ENCODE data around the gene NTSR1. TPM values are rescaled to one million over a fixed set of nuclear protein-coding genes. Genes with fewer than 3 reads are reported as not detected.

NTSR1 gene
- total and polyA plus RNA-seq, 3 experiments from 2014 or later = not detected

DNA sequence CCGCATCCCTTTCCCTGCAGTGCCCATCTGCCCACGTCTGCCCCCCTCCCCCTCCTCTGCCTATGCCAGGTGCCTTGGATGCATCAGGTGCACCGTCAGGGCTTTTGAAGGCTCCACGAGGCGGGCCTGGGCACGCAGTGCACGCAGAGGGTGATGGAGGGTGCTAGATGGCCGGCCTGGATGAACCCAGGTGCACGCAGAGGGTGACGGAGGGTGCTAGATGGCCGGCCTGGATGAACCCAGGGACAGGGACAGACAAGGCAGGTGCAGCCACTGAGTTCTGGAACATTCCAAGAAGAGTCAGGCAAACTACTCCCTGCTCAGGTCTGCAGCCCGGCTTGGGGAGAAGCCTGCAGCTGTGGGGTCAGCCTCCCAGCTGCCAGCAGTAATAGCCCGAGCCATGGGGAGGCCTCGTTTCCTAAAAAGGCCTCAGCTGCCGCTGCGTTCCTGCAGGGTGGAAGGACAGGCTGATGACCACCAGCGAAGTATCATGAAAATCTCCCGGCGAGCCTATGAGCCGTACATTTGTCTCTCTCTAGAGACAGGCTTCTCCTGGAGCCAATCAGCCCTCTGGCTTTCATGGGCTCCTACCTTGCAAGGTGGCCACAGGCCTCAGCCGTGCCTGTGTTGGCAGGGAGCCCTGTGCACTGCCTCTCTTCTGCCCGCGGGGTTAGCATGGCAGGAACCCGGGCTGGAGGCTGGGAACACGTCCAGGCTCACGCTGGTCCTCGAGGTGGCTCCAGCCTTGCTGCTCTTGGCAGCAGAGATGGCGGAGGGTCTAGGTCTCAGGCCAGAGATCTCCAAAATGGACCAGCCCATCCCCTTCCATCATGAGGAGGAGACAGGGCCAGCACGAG is 29.6 kb downstream of the NTSR1 start:
- H3K36me3 ChIP-seq (ENCODE audit: insufficient read depth, low read length) = no peaks in the 10 kb centered on the region
- H3K27ac ChIP-seq (ENCODE audit: low read depth, low read length) = no peak overlapping the region
- no peaks in the 10 kb centered on the region for H3K9me3 ChIP-seq (ENCODE audit: low read length)
- peaks cover 45% of the 10 kb centered on the region for H3K4me1 ChIP-seq (ENCODE audit: insufficient read depth, low read length)
- no peak overlapping the region for H3K4me3 ChIP-seq (ENCODE audit: low read length)
- peaks cover 35 to 51% (median 37%) of the 10 kb centered on the region in 3 donors for H3K4me1 Mint-ChIP-seq
- H3K36me3 Mint-ChIP-seq = no peaks in the 10 kb centered on the region
- ChIA-PET CTCF (interaction anchor here (1.6 kb wide), 1 partner anchor 77 kb away, joined by 3 read pairs; no protein-coding TSS in a partner anchor), POLR2A (no interaction called here)
- H3K27ac Mint-ChIP-seq = peak overlapping the region in 5 of 8 donors; percentile 11 to 68 (median 63)
- DNase-seq = no peak
- no peaks in the 10 kb centered on the region for H3K9me3 Mint-ChIP-seq
- peak overlapping the region in 1 of 7 donors; percentile 73 for H3K4me3 Mint-ChIP-seq
- H3K27me3 Mint-ChIP-seq = no peaks in the 10 kb centered on the region
- H3K27me3 ChIP-seq (ENCODE audit: insufficient read depth, low read length, poor library complexity, severe bottlenecking) = no peaks in the 10 kb centered on the region

DNA sequence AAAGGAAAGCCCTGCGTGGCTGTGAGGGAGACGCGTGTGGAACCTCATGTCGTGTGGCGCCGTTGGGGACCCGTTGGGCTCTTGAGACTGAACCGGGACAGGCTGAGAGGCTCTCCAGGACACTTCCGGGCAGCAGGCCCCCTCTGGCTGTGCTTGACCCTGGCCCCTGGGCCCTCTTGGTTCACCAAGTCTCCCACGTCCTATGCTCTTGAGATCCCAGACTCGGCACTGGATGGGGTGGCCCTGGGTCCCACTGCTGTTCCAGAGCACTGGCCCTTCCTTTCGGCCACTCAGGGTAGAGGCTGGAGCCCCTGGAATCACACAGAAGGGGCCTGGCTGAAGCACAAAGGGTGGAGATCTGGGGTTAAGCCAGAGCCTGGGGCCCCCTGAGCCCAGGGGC is 30.4 kb downstream of the NTSR1 start:
- H3K27ac ChIP-seq (ENCODE audit: low read depth, low read length) = peak overlapping the region; percentile 81
- peak overlapping the region; percentile 76 for H3K4me3 ChIP-seq (ENCODE audit: low read length)
- no peaks in the 10 kb centered on the region for H3K9me3 Mint-ChIP-seq
- peak overlapping the region in 5 of 7 donors; percentile 78 to 86 (median 82) for H3K4me3 Mint-ChIP-seq
- no peak for DNase-seq
- H3K36me3 Mint-ChIP-seq = no peaks in the 10 kb centered on the region
- peaks cover 45% of the 10 kb centered on the region for H3K4me1 ChIP-seq (ENCODE audit: insufficient read depth, low read length)
- ChIA-PET POLR2A (interaction anchor here (1.0 to 2.9 kb wide), 6 partner anchors 11 to 88 kb away, joined by 3 to 48 read pairs (median 9); partner anchors contain the start of gene MRGBP), CTCF (interaction anchor here (1.4 to 3.5 kb wide), 3 partner anchors 8 to 76 kb away, joined by 3 to 17 read pairs (median 4); no protein-coding TSS in a partner anchor)
- H3K9me3 ChIP-seq (ENCODE audit: low read length) = no peaks in the 10 kb centered on the region
- no peaks in the 10 kb centered on the region for H3K27me3 ChIP-seq (ENCODE audit: insufficient read depth, low read length, poor library complexity, severe bottlenecking)
- H3K27me3 Mint-ChIP-seq = no peaks in the 10 kb centered on the region
- peak overlapping the region in 7 of 8 donors; percentile 68 to 99 (median 91) for H3K27ac Mint-ChIP-seq
- no peaks in the 10 kb centered on the region for H3K36me3 ChIP-seq (ENCODE audit: insufficient read depth, low read length)
- H3K4me1 Mint-ChIP-seq = peaks cover 35 to 51% (median 37%) of the 10 kb centered on the region in 3 donors

DNA sequence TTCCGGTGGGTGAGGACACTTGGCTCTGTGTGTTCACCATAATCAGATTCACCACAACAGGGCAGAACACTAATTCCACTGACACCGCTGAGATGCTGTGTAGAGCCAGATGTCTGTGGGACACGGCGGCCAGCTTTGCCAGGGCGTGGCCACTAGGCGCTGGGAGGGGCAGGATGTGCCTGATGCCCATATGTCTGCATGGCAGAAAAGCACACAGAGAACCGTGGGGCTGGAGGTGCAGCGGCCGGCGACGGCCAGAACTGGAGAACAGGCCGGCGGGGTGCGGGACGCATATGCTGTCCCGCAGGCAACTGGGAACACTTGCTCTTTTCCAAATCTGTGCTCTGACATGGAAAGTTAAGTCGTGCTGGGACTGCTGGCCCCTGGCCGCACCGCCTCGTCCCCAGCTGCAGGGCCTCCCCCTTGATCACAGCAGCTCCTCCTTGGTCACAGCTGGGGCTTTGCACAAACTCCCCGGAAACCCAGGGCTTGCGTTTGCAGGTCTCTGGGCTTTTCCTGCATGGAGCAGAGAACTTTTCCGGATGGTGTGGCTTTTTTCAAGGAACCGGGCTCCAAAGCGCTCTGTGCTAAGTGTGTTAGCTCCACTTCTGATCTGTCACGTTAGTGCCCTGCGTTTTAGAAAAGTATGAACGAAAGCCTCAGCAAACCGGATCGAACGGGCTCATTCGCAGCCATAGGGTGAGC is 31.1 kb downstream of the NTSR1 start:
- Mint-ChIP-seq H3K27ac (peak overlapping the region; percentile 68 to 99 (median 92)), H3K4me3 (peak overlapping the region; percentile 78 to 93 (median 82)), H3K9me3 (no peaks in the 10 kb centered on the region), H3K4me1 (peaks cover 35 to 51% (median 37%) of the 10 kb centered on the region in 3 donors), H3K27me3 (no peaks in the 10 kb centered on the region), H3K36me3 (no peaks in the 10 kb centered on the region)
- H3K4me3 ChIP-seq (ENCODE audit: low read length) = peak overlapping the region; percentile 76
- peaks cover 48% of the 10 kb centered on the region for H3K4me1 ChIP-seq (ENCODE audit: insufficient read depth, low read length)
- ChIA-PET POLR2A (interaction anchor here (0.5 to 2.9 kb wide), 7 partner anchors 11 to 573 kb away, joined by 3 to 48 read pairs (median 7); partner anchors contain the start of gene MRGBP), CTCF (interaction anchor here (0.8 to 3.5 kb wide), 11 partner anchors 9 to 439 kb away, joined by 3 to 17 read pairs (median 3); no protein-coding TSS in a partner anchor)
- no peaks in the 10 kb centered on the region for H3K9me3 ChIP-seq (ENCODE audit: low read length)
- H3K27me3 ChIP-seq (ENCODE audit: insufficient read depth, low read length, poor library complexity, severe bottlenecking) = no peaks in the 10 kb centered on the region
- H3K27ac ChIP-seq (ENCODE audit: low read depth, low read length) = peak overlapping the region; percentile 81
- peak; percentile 17 to 73 (median 34) for DNase-seq
- H3K36me3 ChIP-seq (ENCODE audit: insufficient read depth, low read length) = no peaks in the 10 kb centered on the region

DNA sequence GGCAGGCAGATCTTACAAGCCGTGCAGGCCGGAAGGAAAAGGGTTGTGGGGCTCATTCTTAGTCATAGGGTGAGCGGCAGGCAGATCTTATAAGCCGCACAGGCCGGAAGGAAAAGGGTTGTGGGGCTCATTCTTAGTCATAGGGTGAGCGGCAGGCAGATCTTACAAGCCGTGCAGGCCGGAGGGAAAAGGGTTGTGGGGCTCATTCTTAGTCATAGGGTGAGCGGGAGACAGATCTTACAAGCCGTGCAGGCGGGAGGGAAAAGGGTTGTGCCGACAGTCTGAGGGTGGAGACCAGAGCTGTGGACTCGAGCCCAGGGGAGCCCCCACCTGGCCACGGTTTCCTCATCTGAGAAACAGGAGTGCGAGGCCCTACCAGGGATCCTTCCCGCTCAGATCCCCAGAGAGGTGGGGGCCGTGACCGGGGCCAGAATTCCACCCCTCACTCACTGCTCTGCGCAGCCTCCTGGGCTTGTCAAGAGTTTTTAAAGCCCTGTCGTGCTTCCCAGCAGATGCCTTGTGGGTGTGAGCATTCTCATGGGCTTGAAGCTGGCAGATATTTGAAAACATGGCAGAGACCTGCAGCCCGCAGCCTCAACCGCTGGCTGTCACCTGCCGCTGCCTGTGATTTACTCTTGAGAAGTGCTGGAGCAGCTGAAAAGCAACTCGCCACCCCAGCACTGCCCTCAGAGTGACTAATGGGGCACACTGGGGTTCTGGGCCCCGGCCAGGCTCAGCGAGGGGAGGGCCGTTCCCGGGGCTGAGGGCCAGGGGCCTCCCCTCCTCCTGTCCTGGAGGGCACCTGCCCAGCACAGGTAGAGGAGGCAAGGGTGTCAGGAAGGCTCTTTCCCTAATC is 31.9 kb downstream of the NTSR1 start:
- H3K4me3 ChIP-seq (ENCODE audit: low read length) = peak overlapping the region; percentile 76
- peaks cover 0 to 4% (median 0%) of the 10 kb centered on the region in 3 donors for H3K36me3 Mint-ChIP-seq
- H3K27ac Mint-ChIP-seq = peak overlapping the region; percentile 68 to 99 (median 92)
- H3K27me3 ChIP-seq (ENCODE audit: insufficient read depth, low read length, poor library complexity, severe bottlenecking) = no peaks in the 10 kb centered on the region
- DNase-seq = peak; percentile 68 to 91 (median 70)
- H3K4me1 Mint-ChIP-seq = peaks cover 40 to 53% (median 43%) of the 10 kb centered on the region in 3 donors
- CTCF ChIA-PET = interaction anchor here (0.8 to 3.5 kb wide), 12 partner anchors 10 to 440 kb away, joined by 3 to 17 read pairs (median 3); no protein-coding TSS in a partner anchor
- no peaks in the 10 kb centered on the region for H3K36me3 ChIP-seq (ENCODE audit: insufficient read depth, low read length)
- POLR2A ChIA-PET = interaction anchor here (0.6 to 2.9 kb wide), 8 partner anchors 21 to 89 kb away, joined by 3 to 48 read pairs (median 7); partner anchors contain the start of gene MRGBP
- H3K27ac ChIP-seq (ENCODE audit: low read depth, low read length) = peak overlapping the region; percentile 81
- no peaks in the 10 kb centered on the region for H3K9me3 ChIP-seq (ENCODE audit: low read length)
- peak overlapping the region; percentile 78 to 93 (median 82) for H3K4me3 Mint-ChIP-seq
- no peaks in the 10 kb centered on the region for H3K9me3 Mint-ChIP-seq
- no peaks in the 10 kb centered on the region for H3K27me3 Mint-ChIP-seq
- H3K4me1 ChIP-seq (ENCODE audit: insufficient read depth, low read length) = peaks cover 55% of the 10 kb centered on the region

DNA sequence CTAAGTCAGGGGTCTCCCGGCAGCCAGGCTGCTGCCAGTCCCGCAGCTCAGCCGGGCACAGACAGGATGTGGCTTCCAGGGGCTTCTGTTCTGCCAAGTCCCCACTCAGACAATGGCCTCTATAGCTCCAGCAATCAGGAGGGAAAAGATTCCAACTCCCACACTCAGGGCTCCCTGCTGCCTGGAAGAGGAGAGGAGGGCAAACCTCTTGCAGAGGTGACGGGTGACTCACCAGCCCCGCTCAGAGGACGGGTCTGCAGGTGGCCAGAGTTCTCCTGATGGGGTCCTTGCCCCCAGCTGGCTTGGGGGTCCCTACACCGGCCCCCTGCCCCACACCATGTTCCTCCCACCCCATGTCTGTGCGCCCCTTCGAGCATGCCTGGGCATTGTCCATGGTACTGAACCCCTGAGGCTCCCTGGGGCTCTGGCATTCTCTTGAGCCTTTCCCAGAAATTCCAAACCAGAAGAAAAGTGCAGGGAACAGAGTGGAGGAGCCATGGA is 32.6 kb downstream of the NTSR1 start:
- Mint-ChIP-seq H3K27ac (peak overlapping the region; percentile 12 to 99 (median 80)), H3K4me3 (peak overlapping the region in 6 of 7 donors; percentile 6 to 93 (median 57)), H3K36me3 (peaks cover 0 to 4% (median 0%) of the 10 kb centered on the region in 3 donors), H3K27me3 (no peaks in the 10 kb centered on the region), H3K4me1 (peaks cover 42 to 53% (median 43%) of the 10 kb centered on the region in 3 donors), H3K9me3 (no peaks in the 10 kb centered on the region)
- Histone ChIP-seq H3K4me3 (ENCODE audit: low read length) (peak overlapping the region; percentile 55), H3K36me3 (ENCODE audit: insufficient read depth, low read length) (no peaks in the 10 kb centered on the region), H3K27me3 (ENCODE audit: insufficient read depth, low read length, poor library complexity, severe bottlenecking) (no peaks in the 10 kb centered on the region), H3K4me1 (ENCODE audit: insufficient read depth, low read length) (peaks cover 61% of the 10 kb centered on the region), H3K9me3 (ENCODE audit: low read length) (no peaks in the 10 kb centered on the region), H3K27ac (ENCODE audit: low read depth, low read length) (peak overlapping the region; percentile 81)
- POLR2A ChIA-PET = interaction anchor here (0.9 to 2.9 kb wide), 6 partner anchors 25 to 90 kb away, joined by 3 to 48 read pairs (median 9); partner anchors contain the start of gene MRGBP
- peak in 1 of 5 donors; percentile 9 for DNase-seq
- CTCF ChIA-PET = interaction anchor here (0.8 to 3.5 kb wide), 3 partner anchors 50 to 166 kb away, joined by 3 to 17 read pairs (median 3); no protein-coding TSS in a partner anchor

- Histone ChIP-seq H3K4me1 (ENCODE audit: insufficient read depth, low read length) (peaks cover 64% of the 10 kb centered on the region), H3K9me3 (ENCODE audit: low read length) (no peaks in the 10 kb centered on the region), H3K27ac (ENCODE audit: low read depth, low read length) (peak overlapping the region; percentile 81), H3K4me3 (ENCODE audit: low read length) (no peak overlapping the region), H3K36me3 (ENCODE audit: insufficient read depth, low read length) (no peaks in the 10 kb centered on the region), H3K27me3 (ENCODE audit: insufficient read depth, low read length, poor library complexity, severe bottlenecking) (no peaks in the 10 kb centered on the region)
- H3K27ac Mint-ChIP-seq = peak overlapping the region; percentile 12 to 99 (median 80)
- H3K27me3 Mint-ChIP-seq = no peaks in the 10 kb centered on the region
- ChIA-PET POLR2A (interaction anchor here (1.4 to 2.9 kb wide), 3 partner anchors 26 to 52 kb away, joined by 7 to 48 read pairs (median 11); no protein-coding TSS in a partner anchor), CTCF (interaction anchor here (0.7 to 3.5 kb wide), 3 partner anchors 26 to 67 kb away, joined by 3 to 17 read pairs (median 3); no protein-coding TSS in a partner anchor)
- H3K4me3 Mint-ChIP-seq = peak overlapping the region in 5 of 7 donors; percentile 6 to 93 (median 32)
- peaks cover 42 to 53% (median 43%) of the 10 kb centered on the region in 3 donors for H3K4me1 Mint-ChIP-seq
- H3K9me3 Mint-ChIP-seq = no peaks in the 10 kb centered on the region
- DNase-seq = no peak
- H3K36me3 Mint-ChIP-seq = peaks cover 0 to 4% (median 0%) of the 10 kb centered on the region in 3 donors
These were observed 33.3 kb downstream of the NTSR1 start for GRCh38 chr20:62741701-62742491.
